Esophagus muscularis mucosa (tissue), 4 donors: Measurements from ENCODE around the gene GDI1. TPM values are rescaled to one million over a fixed set of nuclear protein-coding genes. Genes with fewer than 3 reads are reported as not detected.

ENCODE experiments used
- DNase-seq: peaks from one replicate; pipeline ENCODE4 v3.0.0-alpha.2; 2017; ENCODE audit errors: extremely low spot score
- H3K27ac ChIP-seq, 4 donors: fragments of 200-600 bp; sonication (generic); replicated peaks in 1 of 4; 1 replicate in 3 of 4; 2 replicates in 1 of 4; pipeline ENCODE4 v1.5.1; 2016 to 2019; ENCODE audit warnings: mild to moderate bottlenecking in 1 of 4
- H3K27me3 ChIP-seq, 4 donors: fragments of 200-600 bp; sonication (generic); one replicate each; pipeline versions ENCODE4 v1.5.1 to v1.6.0; 2016 to 2019
- H3K36me3 ChIP-seq, 4 donors: fragments of 200-600 bp; sonication (generic); one replicate each; pipeline ENCODE4 v1.5.1; 2016 to 2019
- H3K4me1 ChIP-seq, 4 donors: fragments of 200-600 bp; sonication (generic); one replicate each; pipeline ENCODE4 v1.5.1; 2016 to 2019
- H3K4me3 ChIP-seq, 4 donors: fragments of 200-600 bp; sonication (generic); 1 replicate in 2 of 4; 2 replicates in 2 of 4; pipeline ENCODE4 v1.5.1; 2016 to 2019; ENCODE audit warnings: mild to moderate bottlenecking in 4 of 4, moderate library complexity in 1 of 4
- H3K9me3 ChIP-seq, 4 donors: fragments of 200-600 bp; sonication (generic); 1 replicate in 3 of 4; 2 replicates in 1 of 4; pipeline ENCODE4 v1.5.1; 2016 to 2019
- EP300 ChIP-seq: sonication (generic); formaldehyde crosslinking; IDR thresholded peaks from one replicate; pipeline ENCODE4 v1.6.1; 2017; ENCODE audit warnings: antibody characterized with exemption
- POLR2A ChIP-seq: fragments of 450-650 bp; IDR thresholded peaks from one replicate; pipeline ENCODE4 v1.6.1; 2017; ENCODE audit warnings: antibody characterized with exemption, moderate library complexity, mild to moderate bottlenecking, low read depth
- POLR2AphosphoS5 ChIP-seq, 2 donors: sonication (generic); formaldehyde crosslinking; IDR thresholded peaks; one replicate each; pipeline ENCODE4 v1.6.1; 2017; ENCODE audit warnings: antibody characterized with exemption in 2 of 2
- WGBS: methylation state at CpG from one replicate; pipeline ENCODE4 v1.1.5; 2018; 5-methylcytosine and 5-hydroxymethylcytosine counted together
- intact Hi-C: fragments of 100-400 bp; cut with DNase I; formaldehyde crosslinking; loops from one replicate; pipeline ENCODE4 v1.15.1; 2023
- total RNA-seq, 4 donors: library from RNA; depleted of rRNA; stranded (reverse); fragments of >200 nt; gene quantifications; one replicate each; pipeline versions ENCODE4 v1.1.0 to v1.2.1, GENCODE V29; 2016
- TF ChIP-seq, protein P1 (sequence below), 3 experiments: fragments of 200-600 bp in 2 of 3; fragments of 450-650 bp in 1 of 3; sonication (generic) in 2 of 3; IDR thresholded peaks; one replicate each; pipeline ENCODE4 v1.5.1; 2017 to 2019; ENCODE audit warnings: antibody characterized with exemption in 3 of 3, mild to moderate bottlenecking in 2 of 3, moderate library complexity in 1 of 3

Gene GDI1
- total RNA-seq, 4 donors from 2014 or later, result 105 to 148 (median 128) TPM

DNA sequence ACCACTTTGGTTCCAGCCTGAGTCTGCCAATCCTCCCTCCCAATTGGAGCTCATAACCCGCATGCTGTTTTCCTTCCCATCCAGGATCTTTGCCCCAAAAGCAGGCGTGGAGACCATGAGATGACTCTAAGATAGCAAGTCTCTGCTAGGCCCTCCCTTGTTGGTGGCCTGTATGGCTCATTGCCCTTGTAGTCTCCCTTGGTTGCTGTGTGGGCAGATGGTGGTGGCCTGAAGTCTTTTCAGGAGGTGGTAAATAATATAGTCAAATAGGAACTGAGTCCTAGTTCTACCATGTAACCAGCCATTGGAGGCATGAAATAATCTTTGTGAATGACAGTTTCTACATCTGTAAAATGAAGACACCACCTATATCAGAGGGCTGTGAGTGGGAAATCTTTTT, 7.2 kb upstream of the GDI1 start:
- Histone ChIP-seq H3K9me3 (no peaks in the 10 kb centered on the region), H3K4me3 (peak overlapping the region; percentile 69 to 84 (median 75)), H3K36me3 (peaks cover 0 to 35% (median 29%) of the 10 kb centered on the region in 4 donors), H3K27ac (no peak overlapping the region), H3K4me1 (peaks cover 5 to 34% (median 33%) of the 10 kb centered on the region in 4 donors), H3K27me3 (no peaks in the 10 kb centered on the region)
- TF ChIP-seq POLR2A (no peak), POLR2AphosphoS5 (IDR thresholded peaks at IDR 0.05) (no peak), EP300 (no peak)
- TF ChIP-seq, protein P1, sequence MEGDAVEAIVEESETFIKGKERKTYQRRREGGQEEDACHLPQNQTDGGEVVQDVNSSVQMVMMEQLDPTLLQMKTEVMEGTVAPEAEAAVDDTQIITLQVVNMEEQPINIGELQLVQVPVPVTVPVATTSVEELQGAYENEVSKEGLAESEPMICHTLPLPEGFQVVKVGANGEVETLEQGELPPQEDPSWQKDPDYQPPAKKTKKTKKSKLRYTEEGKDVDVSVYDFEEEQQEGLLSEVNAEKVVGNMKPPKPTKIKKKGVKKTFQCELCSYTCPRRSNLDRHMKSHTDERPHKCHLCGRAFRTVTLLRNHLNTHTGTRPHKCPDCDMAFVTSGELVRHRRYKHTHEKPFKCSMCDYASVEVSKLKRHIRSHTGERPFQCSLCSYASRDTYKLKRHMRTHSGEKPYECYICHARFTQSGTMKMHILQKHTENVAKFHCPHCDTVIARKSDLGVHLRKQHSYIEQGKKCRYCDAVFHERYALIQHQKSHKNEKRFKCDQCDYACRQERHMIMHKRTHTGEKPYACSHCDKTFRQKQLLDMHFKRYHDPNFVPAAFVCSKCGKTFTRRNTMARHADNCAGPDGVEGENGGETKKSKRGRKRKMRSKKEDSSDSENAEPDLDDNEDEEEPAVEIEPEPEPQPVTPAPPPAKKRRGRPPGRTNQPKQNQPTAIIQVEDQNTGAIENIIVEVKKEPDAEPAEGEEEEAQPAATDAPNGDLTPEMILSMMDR (IDR thresholded peaks at IDR 0.05), result no peak
- no peak for DNase-seq
- 68% methylated on average over 2 of the region's 2 CpGs for WGBS
- intact Hi-C loops, result no loop called here

DNA sequence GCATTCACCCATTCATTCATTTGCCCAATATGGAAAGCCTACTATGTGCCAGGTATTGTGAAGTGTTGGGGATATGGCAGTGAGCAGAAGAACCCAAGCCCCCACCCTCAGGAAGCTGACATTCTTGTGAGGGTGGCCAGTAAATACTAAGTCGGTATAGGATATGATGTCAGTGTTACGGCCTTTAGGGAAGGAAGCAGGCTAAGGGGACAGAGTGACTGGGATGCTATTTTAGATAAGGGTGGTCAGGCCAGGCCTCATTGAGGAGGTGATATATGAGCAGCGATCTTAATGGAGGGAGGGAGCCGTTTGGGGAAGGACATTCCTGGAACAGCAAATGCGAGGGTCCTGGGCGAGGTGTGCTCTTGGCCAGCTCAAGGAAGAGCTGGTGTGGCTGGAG, 6.5 kb upstream of the GDI1 start:
- Histone ChIP-seq H3K4me1 (peaks cover 5 to 34% (median 33%) of the 10 kb centered on the region in 4 donors), H3K4me3 (no peak overlapping the region), H3K27me3 (no peaks in the 10 kb centered on the region), H3K27ac (peak overlapping the region in 1 of 4 donors; percentile 26), H3K36me3 (peaks cover 0 to 43% (median 36%) of the 10 kb centered on the region in 4 donors), H3K9me3 (no peaks in the 10 kb centered on the region)
- intact Hi-C loops, result no loop called here
- no peak for TF ChIP-seq POLR2A
- no peak for TF ChIP-seq EP300
- TF ChIP-seq POLR2AphosphoS5 (IDR thresholded peaks at IDR 0.05), result no peak
- TF ChIP-seq, protein P1 (IDR thresholded peaks at IDR 0.05), result no peak
- WGBS, result 63% methylated on average over 6 of the region's 6 CpGs
- no peak for DNase-seq

DNA sequence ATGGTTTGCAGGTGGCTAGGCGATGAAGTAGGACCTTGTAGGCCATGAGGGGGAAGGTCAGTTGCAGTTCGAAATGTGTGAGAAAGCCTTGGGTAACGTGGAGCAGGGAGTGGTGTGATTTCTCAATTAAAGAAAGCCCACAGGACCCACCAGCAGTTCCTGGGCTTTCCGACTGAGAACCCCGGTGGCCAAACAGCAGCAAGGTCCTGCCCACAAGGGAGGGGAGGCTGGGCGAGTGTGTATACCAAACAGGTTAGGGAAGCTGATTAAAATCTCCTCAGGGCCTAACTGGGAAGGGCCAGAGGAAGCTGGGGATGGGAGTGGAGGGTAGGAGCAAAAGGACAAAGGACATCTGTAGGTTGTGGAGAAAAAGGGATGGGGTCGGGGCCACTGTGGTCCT, 6.0 kb upstream of the GDI1 start:
- Histone ChIP-seq H3K27me3 (no peaks in the 10 kb centered on the region), H3K9me3 (no peaks in the 10 kb centered on the region), H3K4me1 (peaks cover 5 to 34% (median 33%) of the 10 kb centered on the region in 4 donors), H3K4me3 (no peak overlapping the region), H3K36me3 (peaks cover 0 to 46% (median 39%) of the 10 kb centered on the region in 4 donors), H3K27ac (peak overlapping the region in 1 of 4 donors; percentile 26)
- WGBS, result 68% methylated on average over 7 of the region's 7 CpGs
- no peak for DNase-seq
- intact Hi-C loops, result no loop called here
- TF ChIP-seq POLR2AphosphoS5 (IDR thresholded peaks at IDR 0.05) (no peak), POLR2A (no peak), EP300 (no peak)
- TF ChIP-seq, protein P1 (IDR thresholded peaks at IDR 0.05), result no peak

DNA sequence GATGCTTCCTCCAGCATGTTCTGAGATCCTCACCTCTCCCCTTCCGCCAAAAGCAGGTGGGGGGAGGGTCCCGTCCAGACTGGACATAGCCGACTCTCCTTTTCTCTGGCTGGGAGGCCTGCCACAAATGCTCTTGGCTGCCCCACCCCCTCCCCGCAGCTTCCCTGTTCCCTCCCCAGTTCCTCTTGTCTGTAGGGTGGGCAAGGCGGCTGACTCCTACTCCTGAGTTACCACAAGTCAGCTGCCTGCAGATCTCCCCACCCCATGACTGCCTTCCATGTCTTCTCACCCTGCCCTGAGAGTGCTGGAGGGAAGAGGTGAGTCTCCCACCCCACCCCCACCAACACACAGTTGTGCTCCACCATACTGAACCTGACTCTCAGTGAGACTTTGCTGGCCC, 5.6 kb upstream of the GDI1 start:
- H3K4me3 ChIP-seq, result no peak overlapping the region
- H3K27me3 ChIP-seq, result no peaks in the 10 kb centered on the region
- intact Hi-C loops, result no loop called here
- H3K36me3 ChIP-seq, result peaks cover 0 to 46% (median 39%) of the 10 kb centered on the region in 4 donors
- 78% methylated on average over 5 of the region's 5 CpGs for WGBS
- no peaks in the 10 kb centered on the region for H3K9me3 ChIP-seq
- DNase-seq, result no peak
- H3K4me1 ChIP-seq, result peaks cover 8 to 37% (median 34%) of the 10 kb centered on the region in 4 donors
- H3K27ac ChIP-seq, result no peak overlapping the region
- TF ChIP-seq POLR2AphosphoS5 (IDR thresholded peaks at IDR 0.05) (no peak), POLR2A (no peak), EP300 (no peak)
- TF ChIP-seq, protein P1 (IDR thresholded peaks at IDR 0.05), result no peak

DNA sequence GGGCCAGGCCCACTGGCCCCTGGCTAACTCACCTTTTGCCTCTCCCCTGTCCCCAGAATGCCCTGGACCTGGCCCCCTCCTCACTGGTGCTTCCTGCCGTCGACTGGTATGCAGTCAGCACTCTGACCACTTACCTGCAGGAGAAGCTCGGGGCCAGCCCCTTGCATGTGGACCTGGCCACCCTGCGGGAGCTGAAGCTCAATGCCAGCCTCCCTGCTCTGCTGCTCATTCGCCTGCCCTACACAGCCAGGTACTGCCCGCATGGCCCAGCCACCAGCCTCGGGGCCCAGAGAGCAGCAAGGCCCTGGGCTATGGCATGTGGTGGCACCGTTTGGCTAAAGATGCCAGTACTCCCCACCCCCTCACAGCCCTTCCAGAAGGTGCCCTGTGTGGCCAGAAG, 4.7 kb upstream of the GDI1 start:
- peaks cover 9 to 34% (median 30%) of the 10 kb centered on the region in 4 donors for H3K4me1 ChIP-seq
- intact Hi-C loops, result no loop called here
- H3K4me3 ChIP-seq, result no peak overlapping the region
- H3K27ac ChIP-seq, result no peak overlapping the region
- no peaks in the 10 kb centered on the region for H3K9me3 ChIP-seq
- no peak for TF ChIP-seq POLR2A
- no peak for TF ChIP-seq EP300
- no peak for TF ChIP-seq POLR2AphosphoS5 (IDR thresholded peaks at IDR 0.05)
- TF ChIP-seq, protein P1 (IDR thresholded peaks at IDR 0.05), result no peak
- peaks cover 0 to 46% (median 39%) of the 10 kb centered on the region in 4 donors for H3K36me3 ChIP-seq
- DNase-seq, result no peak
- H3K27me3 ChIP-seq, result no peaks in the 10 kb centered on the region
- WGBS, result no CpG with 5 or more reads among the region's 8 CpGs
